Spleen (tissue), 11 donors: ENCODE results near the gene CCDC12. TPM values are rescaled to one million over a fixed set of nuclear protein-coding genes. Genes with fewer than 3 reads are reported as not detected.

Source experiments
- DNase-seq: peaks from one replicate; pipeline ENCODE4 v3.0.0-alpha.2; 2020
- H3K27ac ChIP-seq, 8 donors: fragments of 200-600 bp; sonication (generic) in 7 of 8; 1 replicate in 4 of 8; 2 replicates in 4 of 8; pipeline versions ENCODE4 v1.5.0 to v1.8.0; 2016 to 2021; ENCODE audit warnings: inconsistent platforms in 4 of 8, mild to moderate bottlenecking in 4 of 8, moderate library complexity in 1 of 8
- H3K27me3 ChIP-seq, 7 donors: fragments of 200-600 bp; sonication (generic) in 6 of 7; replicated peaks in 1 of 7; 1 replicate in 4 of 7; 2 replicates in 3 of 7; pipeline versions ENCODE4 v1.5.0 to v1.8.0; 2016 to 2021; ENCODE audit warnings: inconsistent platforms in 3 of 7, mild to moderate bottlenecking in 1 of 7
- H3K36me3 ChIP-seq, 6 donors: fragments of 200-600 bp; sonication (generic) in 5 of 6; 1 replicate in 4 of 6; 2 replicates in 2 of 6; pipeline versions ENCODE4 v1.5.0 to v1.8.0; 2016 to 2021; ENCODE audit warnings: inconsistent platforms in 2 of 6
- H3K4me1 ChIP-seq, 6 donors: fragments of 200-600 bp; sonication (generic) in 5 of 6; 1 replicate in 3 of 6; 2 replicates in 3 of 6; pipeline versions ENCODE4 v1.5.0 to v1.8.0; 2016 to 2021; ENCODE audit warnings: inconsistent platforms in 3 of 6
- H3K4me3 ChIP-seq, 8 donors: fragments of 200-600 bp; sonication (generic) in 7 of 8; 1 replicate in 4 of 8; 2 replicates in 4 of 8; pipeline versions ENCODE4 v1.5.0 to v1.8.0; 2016 to 2021; ENCODE audit warnings: inconsistent platforms in 4 of 8, mild to moderate bottlenecking in 4 of 8, moderate library complexity in 2 of 8
- H3K9me3 ChIP-seq, 8 donors: fragments of 200-600 bp; sonication (generic) in 7 of 8; 1 replicate in 4 of 8; 2 replicates in 4 of 8; pipeline versions ENCODE4 v1.5.0 to v1.8.0; 2016 to 2021; ENCODE audit warnings: inconsistent platforms in 4 of 8
- POLR2A ChIP-seq, 3 donors: fragments of 450-650 bp; IDR thresholded peaks; one replicate each; pipeline ENCODE4 v1.5.1; 2017; ENCODE audit warnings: antibody characterized with exemption in 3 of 3, mild to moderate bottlenecking in 1 of 3
- POLR2AphosphoS5 ChIP-seq, 3 donors: sonication (generic); formaldehyde crosslinking; IDR thresholded peaks; one replicate each; pipeline ENCODE4 v1.5.1; 2017; ENCODE audit warnings: antibody characterized with exemption in 3 of 3
- whole genome bisulfite sequencing, 5 donors: extraction: QIAGEN DNeasy Blood & Tissue Kit in 3 of 5; methylation state at CpG; one replicate each; pipeline versions ENCODE4 v1.1.5 to v1.1.7; 2013 to 2018; 5-methylcytosine and 5-hydroxymethylcytosine counted together
- intact Hi-C: fragments of 100-400 bp; cut with DNase I; formaldehyde crosslinking; loops from one replicate; pipeline ENCODE4 v1.15.0; 2023; ENCODE audit warnings: low total_unique reads
- polyA plus RNA-seq, 3 donors: library from polyadenylated mRNA; stranded (reverse); fragments of 200-250 nt; gene quantifications; one replicate each; pipeline ENCODE4 v1.2.1, GENCODE V29; 2013
- total RNA-seq, 7 donors: library from RNA; depleted of rRNA in 3 of 7; stranded (reverse); fragments of >200 nt in 3 of 7; fragmentation: NEBNext Ultra II Directional in 4 of 7; extraction: Animal tissue kit (Norgen Biotek cat#: 25700) in 4 of 7; gene quantifications; one replicate each; pipeline versions ENCODE4 v1.1.0 to v1.2.1, GENCODE V29; 2016 to 2021
- TF ChIP-seq, protein P1 (sequence below), 11 experiments: fragments of 200-600 bp in 7 of 11; fragments of 450-650 bp in 4 of 11; sonication (generic) in 4 of 11; IDR thresholded peaks in 8 of 11; conservative IDR thresholded peaks in 3 of 11; 1 replicate in 7 of 11; 2 replicates in 4 of 11; pipeline versions ENCODE4 v1.4.0 to v1.8.0; 2016 to 2021; ENCODE audit warnings: antibody characterized with exemption in 11 of 11, inconsistent platforms in 4 of 11, mild to moderate bottlenecking in 1 of 11
- donor health status: healthy with polysubstance abuse.
- donor health status: DM: no; HTN: no; CAD: no; lungs with moderate emphysema.
- donor health status: DM: no; HTN: no; CAD: no.
- donor health status: Bipolar disorder and iron deficiency.
- donor health status: healthy.
- donor health status: DM: no; HTN: no; CAD: no.
- donor health status: DM: yes; HTN: yes; CAD: no.

The CCDC12 gene
- total and polyA plus RNA-seq, 10 donors = 36.5 to 124 (median 55.7) TPM

DNA sequence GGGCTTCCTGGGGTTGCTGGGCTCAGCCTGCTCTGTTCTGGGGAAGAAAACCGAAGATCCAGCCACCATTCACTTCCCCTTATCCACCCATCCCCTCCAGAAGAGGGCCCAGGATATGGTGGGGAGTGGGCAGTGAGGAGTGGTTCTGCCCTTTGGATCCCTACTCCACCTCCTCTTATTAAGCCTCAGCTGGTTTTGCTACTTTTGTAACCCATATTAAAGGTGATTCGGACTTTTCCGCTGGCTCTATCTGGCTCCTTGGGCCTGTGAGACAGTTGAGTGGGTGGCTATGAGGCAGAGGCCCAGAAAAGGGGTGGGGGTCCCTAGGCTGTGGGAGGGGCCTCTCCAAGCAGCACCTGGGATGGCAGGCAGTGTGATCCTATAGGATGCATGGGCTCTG, 36.7 kb upstream of the CCDC12 start:
- TF ChIP-seq, protein P1, sequence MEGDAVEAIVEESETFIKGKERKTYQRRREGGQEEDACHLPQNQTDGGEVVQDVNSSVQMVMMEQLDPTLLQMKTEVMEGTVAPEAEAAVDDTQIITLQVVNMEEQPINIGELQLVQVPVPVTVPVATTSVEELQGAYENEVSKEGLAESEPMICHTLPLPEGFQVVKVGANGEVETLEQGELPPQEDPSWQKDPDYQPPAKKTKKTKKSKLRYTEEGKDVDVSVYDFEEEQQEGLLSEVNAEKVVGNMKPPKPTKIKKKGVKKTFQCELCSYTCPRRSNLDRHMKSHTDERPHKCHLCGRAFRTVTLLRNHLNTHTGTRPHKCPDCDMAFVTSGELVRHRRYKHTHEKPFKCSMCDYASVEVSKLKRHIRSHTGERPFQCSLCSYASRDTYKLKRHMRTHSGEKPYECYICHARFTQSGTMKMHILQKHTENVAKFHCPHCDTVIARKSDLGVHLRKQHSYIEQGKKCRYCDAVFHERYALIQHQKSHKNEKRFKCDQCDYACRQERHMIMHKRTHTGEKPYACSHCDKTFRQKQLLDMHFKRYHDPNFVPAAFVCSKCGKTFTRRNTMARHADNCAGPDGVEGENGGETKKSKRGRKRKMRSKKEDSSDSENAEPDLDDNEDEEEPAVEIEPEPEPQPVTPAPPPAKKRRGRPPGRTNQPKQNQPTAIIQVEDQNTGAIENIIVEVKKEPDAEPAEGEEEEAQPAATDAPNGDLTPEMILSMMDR (IDR thresholded peaks at IDR 0.05 in 8 of 11, conservative IDR thresholded peaks at IDR 0.05 in 3 of 11) = no peak
- TF ChIP-seq POLR2A (IDR thresholded peaks at IDR 0.05) (no peak), POLR2AphosphoS5 (IDR thresholded peaks at IDR 0.05) (no peak)
- no peaks in the 10 kb centered on the region for H3K27me3 ChIP-seq
- no peak overlapping the region for H3K4me3 ChIP-seq
- no peaks in the 10 kb centered on the region for H3K9me3 ChIP-seq
- peaks cover 11 to 45% (median 36%) of the 10 kb centered on the region in 6 donors for H3K4me1 ChIP-seq
- intact Hi-C loops = no loop called here
- DNase-seq = peak; percentile 36
- peak overlapping the region in 1 of 8 donors; percentile 9 for H3K27ac ChIP-seq
- H3K36me3 ChIP-seq = peaks cover 0 to 89% (median 20%) of the 10 kb centered on the region in 6 donors
- 77 to 89% (median 82%) methylated on average over 3 of the region's 3 CpGs for WGBS, 5 donors

DNA sequence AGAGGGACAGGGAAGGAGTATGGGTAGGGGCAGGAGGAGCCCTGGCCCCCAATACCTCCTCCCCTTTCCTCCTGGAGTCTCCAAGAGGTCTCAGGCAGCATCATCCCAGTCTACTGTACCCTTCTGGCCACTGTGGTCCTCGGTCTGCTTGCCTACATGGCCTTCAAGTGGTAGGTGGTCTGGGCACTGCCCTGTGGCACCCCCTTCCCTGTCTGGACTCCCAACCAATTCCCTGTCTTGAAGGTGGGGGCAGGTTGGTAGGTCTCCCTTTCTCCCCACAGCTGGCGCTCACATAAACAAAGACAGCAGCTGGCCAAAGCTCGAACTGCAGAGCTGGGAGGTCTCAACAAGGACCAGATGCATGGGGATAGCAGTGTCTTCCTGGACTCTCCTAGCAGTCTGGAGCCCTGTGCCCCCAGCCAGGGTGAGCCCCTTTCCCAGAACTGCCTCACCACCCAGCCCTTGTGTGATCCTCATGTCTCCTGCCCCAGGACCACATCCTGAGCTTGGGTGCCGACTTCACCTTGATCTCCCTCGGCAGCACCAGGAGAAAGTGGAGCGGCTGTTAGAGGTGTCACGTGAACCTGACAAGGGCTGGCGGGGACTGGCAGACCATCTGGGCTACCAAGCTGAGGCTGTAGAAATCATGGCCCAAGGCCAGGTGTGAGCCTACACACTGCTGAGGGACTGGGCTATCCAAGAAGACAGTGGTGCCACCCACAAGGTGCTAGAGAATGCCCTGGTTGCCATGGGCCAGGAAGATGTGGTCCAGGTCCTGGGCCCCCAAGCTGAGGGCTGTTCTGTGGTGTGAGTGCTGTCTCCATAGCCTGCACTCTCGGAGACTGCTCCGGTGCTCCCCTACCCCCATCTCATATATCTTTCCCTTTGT, 36.0 kb upstream of the CCDC12 start:
- TF ChIP-seq POLR2A (IDR thresholded peaks at IDR 0.05) (no peak), POLR2AphosphoS5 (IDR thresholded peaks at IDR 0.05) (peak in 2 of 3 donors; percentile 23 to 59)
- 79 to 92% (median 88%) methylated on average over 10 of the region's 10 CpGs for WGBS, 5 donors
- Histone ChIP-seq H3K4me3 (no peak overlapping the region), H3K27me3 (no peaks in the 10 kb centered on the region), H3K36me3 (peaks cover 0 to 89% (median 23%) of the 10 kb centered on the region in 6 donors), H3K27ac (peak overlapping the region in 1 of 8 donors; percentile 9), H3K9me3 (no peaks in the 10 kb centered on the region), H3K4me1 (peaks cover 9 to 45% (median 30%) of the 10 kb centered on the region in 6 donors)
- peak; percentile 64 for DNase-seq
- intact Hi-C loops = no loop called here

DNA sequence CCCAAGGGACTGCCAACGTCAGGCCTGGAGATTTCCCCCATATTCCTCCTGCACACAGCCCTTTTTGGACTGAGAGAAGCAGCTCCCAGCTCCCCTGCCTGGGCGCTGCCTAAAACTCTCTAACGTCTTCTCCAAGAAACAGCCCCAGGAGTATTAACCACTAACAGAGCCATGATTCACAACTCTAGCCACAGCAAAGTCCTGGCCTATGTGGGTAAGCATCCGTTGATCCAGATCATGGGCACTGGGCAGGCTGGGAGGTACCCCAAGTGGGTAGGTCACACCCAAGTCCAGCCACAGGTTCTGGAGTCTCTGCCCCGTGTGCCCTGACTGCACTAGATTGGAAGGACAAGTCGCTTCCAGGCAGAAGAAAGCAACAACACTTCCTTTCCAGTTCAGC, 34.8 kb upstream of the CCDC12 start:
- DNase-seq = peak; percentile 45
- WGBS, 5 donors = 85 to 92% (median 87%) methylated on average over 6 of the region's 6 CpGs
- Histone ChIP-seq H3K27me3 (no peaks in the 10 kb centered on the region), H3K9me3 (no peaks in the 10 kb centered on the region), H3K4me1 (peaks cover 4 to 37% (median 18%) of the 10 kb centered on the region in 6 donors), H3K27ac (peak overlapping the region in 3 of 8 donors; percentile 1 to 82 (median 7)), H3K4me3 (no peak overlapping the region), H3K36me3 (peaks cover 0 to 89% (median 28%) of the 10 kb centered on the region in 6 donors)
- TF ChIP-seq, protein P1 (IDR thresholded peaks at IDR 0.05 in 8 of 11, conservative IDR thresholded peaks at IDR 0.05 in 3 of 11) = no peak
- TF ChIP-seq POLR2A (IDR thresholded peaks at IDR 0.05) (no peak), POLR2AphosphoS5 (IDR thresholded peaks at IDR 0.05) (no peak)
- intact Hi-C loops = no loop called here

DNA sequence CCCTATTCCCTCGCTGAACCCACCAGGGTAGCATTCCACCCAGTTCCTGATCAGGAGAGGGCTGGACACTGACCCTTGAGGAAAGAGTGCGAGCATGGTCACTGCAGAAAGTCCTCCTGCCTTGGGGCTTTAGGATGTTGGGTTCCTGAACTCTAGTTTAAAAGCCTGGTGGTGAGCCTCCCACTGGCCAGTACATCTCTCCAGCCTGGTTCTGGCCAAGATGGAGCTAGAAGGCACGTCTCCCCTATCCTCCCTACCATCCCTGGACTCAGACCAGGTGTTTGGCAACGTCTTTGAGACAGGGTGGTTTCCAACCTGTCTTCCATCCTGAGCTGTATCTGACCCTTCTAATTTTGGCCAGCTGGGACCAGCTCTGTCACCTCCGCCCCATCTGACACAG, 34.4 kb upstream of the CCDC12 start:
- DNase-seq = no peak
- TF ChIP-seq POLR2A (IDR thresholded peaks at IDR 0.05) = no peak
- TF ChIP-seq POLR2AphosphoS5 (IDR thresholded peaks at IDR 0.05) = no peak
- TF ChIP-seq, protein P1 (IDR thresholded peaks at IDR 0.05 in 8 of 11, conservative IDR thresholded peaks at IDR 0.05 in 3 of 11) = no peak
- intact Hi-C loops = no loop called here
- H3K9me3 ChIP-seq = no peaks in the 10 kb centered on the region
- peaks cover 0 to 89% (median 28%) of the 10 kb centered on the region in 6 donors for H3K36me3 ChIP-seq
- peak overlapping the region in 3 of 8 donors; percentile 1 to 82 (median 7) for H3K27ac ChIP-seq
- no peak overlapping the region for H3K4me3 ChIP-seq
- WGBS, 5 donors = 88 to 98% (median 91%) methylated on average over 5 of the region's 5 CpGs
- H3K4me1 ChIP-seq = peaks cover 4 to 32% (median 18%) of the 10 kb centered on the region in 6 donors
- H3K27me3 ChIP-seq = no peaks in the 10 kb centered on the region
